Astrocyte of the cerebellum (primary cell): ENCODE data around the gene MYO7B.
"Not testable (repeated sequence)": the region's sequence is repeated elsewhere in the genome, so short reads cannot be mapped to it uniquely, and the experiment has no call there.

Experiments used
- DNase-seq: peaks from one replicate; pipeline ENCODE4 v3.0.0-alpha.2; 2011; ENCODE audit warnings: low read depth
- H3K4me3 ChIP-seq: 2 replicates; pipeline ENCODE4 v1.5.1; 2011; ENCODE audit warnings: mild to moderate bottlenecking, low read depth, low read length, moderate library complexity
- CTCF ChIP-seq: IDR thresholded peaks from 2 replicates; pipeline ENCODE4 v1.5.1; 2012; ENCODE audit warnings: low read length, low read depth, moderate library complexity, mild to moderate bottlenecking; ENCODE audit errors: missing control alignments
- in situ Hi-C: cut with HindIII; loops from 2 replicates; pipeline ENCODE4 v1.10.0; 2017; ENCODE audit warnings: low sequenced_read_pairs

The MYO7B gene

DNA sequence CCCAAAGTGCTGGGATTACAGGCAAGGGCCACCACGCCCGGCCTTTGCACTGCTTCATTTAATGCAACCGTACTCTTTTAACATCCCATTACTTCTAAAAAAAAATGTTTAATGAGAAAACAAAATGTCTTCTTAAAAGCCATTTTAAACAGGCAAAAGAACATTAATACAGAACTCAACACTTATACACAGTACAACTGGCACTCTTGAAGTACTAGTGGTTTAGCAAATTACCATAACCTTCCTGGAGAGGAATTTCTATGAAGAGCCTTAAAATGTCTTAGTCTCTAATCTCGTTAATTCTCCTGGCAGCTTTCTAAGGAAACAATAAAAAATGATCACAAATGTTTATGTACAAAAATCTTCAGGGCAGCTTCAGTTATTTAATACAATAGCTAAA, 15.1 kb upstream of the MYO7B start:
- no peak for TF ChIP-seq CTCF

GRCh38 chr2:127523269-127523939, 12.1 kb upstream of the MYO7B start:
- no peak overlapping the region for H3K4me3 ChIP-seq
- no peak for DNase-seq
- in situ Hi-C loops, result no loop called here
- TF ChIP-seq CTCF, result no peak

More for the DNA sequence above, 15.1 kb upstream of the MYO7B start:
- no peak overlapping the region for H3K4me3 ChIP-seq
- in situ Hi-C loops, result no loop called here
- no peak for DNase-seq

DNA sequence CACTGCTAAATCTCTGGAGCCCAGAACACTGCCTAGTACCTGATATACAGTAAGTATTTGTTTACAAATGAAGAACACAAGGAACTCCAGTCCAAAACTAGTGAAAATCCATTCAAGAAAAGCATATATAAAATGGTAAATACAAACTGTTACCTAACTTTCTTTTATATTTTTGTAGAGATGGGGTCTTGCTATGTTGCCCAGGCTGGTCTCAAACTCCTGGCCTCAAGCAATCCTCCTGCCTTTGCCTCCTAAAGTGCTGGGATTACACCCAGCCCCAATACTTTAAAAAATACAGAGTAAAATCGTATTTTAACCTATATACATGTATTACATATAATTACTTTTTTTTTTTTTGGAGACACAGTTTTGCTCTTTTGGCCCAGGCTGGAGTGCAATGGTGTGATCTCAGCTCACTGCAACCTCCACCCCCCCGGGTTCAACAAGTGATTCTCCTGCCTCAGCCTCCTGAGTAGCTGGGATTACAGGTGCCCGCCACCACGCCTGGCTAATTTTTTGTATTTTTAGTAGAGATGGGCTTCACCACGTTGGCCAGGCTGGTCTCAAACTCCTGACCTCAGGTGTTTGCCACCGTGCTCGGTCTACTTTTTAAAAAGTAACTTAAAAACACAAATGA, 11.2 kb upstream of the MYO7B start:
- DNase-seq, in situ Hi-C loops, H3K4me3 ChIP-seq: not testable (repeated sequence)

GRCh38 chr2:127525691-127526131, 9.8 kb upstream of the MYO7B start:
- in situ Hi-C loops, result no loop called here
- H3K4me3 ChIP-seq, result peak overlapping the region; percentile 68
- DNase-seq, result peak; percentile 22
- TF ChIP-seq CTCF, result no peak

DNA sequence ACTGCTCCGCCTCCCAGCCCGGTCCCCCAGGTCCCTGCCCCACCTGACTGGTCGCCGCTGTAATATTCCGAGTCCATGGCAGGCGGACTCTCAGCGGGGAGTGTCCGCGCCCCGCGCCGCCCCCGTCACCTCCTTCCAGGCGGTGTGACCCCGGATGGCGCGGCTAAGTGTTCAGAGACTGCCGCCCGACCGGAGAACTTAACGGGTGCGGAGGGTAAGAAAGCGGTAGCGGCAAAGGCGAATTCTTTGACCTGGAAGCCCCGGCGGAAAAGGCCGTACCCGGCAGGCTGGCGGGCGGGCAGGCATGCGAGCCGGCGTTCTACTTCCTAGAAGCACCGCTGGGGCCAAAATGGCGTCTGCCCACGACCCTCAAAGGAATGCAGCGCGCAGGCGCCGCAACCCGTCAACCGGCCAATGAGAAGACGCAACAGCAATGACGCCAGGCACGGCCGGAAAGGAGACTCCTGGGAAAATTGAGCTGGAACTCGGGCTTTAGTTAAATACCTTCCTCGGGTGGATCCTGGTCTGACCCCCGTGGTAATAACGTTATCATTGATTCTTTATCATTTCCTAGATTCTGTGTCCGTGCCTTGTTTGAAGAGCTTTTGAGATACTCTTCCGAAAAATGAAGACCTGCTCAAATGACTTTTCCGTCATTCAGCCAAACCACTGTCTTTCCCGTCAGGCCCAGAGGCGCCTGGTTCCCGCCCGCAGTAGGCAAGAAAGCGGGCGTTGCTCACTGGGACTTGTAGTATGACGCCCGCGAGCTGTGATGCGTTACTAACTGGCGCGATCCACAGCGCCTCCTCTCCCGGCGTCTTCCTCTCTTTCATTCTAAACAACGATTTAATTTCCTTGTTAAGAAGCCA, 9.1 kb upstream of the MYO7B start, which contains the start of gene IWS1:
Gene IWS1, minus strand, starts transcription at position 358 of the 869 bp plus-strand sequence. Its CDS starts 281 bp downstream, at position 77.
- DNase-seq, result peak; percentile 94
- in situ Hi-C loops, result no loop called here
- peak; percentile 22 for TF ChIP-seq CTCF
- H3K4me3 ChIP-seq, result peak within 1 kb of the TSS; percentile 68

DNA sequence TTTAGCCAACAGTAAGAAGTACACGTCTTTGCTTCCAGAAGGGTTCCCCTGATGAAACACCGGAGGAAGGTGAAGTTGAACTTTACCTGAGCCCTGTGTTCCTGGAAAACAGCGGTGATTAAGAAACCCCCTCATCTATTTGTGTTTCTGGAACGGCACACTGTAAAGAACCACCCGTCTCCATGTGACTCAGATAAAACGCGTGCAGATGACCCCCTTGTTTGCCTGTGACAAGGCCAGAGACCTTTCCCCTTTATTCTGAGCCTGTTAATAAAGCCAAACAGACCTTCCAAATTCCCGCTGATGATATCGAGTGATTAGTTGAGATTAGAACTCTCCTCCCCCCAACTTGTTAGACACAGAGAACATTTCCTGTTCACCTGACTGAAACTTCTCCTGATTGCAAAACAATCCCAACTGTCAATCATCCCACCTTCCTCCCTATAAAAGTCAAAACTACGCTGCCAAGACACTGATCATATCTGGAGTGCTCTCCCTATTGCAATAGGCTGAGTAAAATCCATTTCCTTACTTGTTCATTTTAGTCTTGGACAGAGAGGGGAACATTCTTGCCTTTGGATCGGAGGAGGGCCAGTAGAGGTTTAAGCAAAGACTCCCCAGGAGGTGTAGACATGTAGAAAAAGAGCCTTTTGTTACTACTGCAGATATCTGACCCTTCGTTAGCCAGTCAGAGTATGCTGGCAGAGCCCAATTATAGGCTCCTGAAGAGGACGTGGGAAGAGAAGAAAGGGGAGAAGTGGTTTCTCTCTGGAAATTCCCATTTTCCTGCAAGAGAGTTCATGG, 8.3 kb upstream of the MYO7B start:
- peak; percentile 0 for TF ChIP-seq CTCF
- H3K4me3 ChIP-seq, result peak overlapping the region; percentile 68
- in situ Hi-C loops, result no loop called here
- no peak for DNase-seq
